ENCODE measurements around the gene BROX.
"Not testable (repeated sequence)": the region's sequence is repeated elsewhere in the genome, so short reads cannot be mapped to it uniquely, and the experiment has no call there.

BROX gene

GRCh38 chr1:222732216-222733159 lies 20.1 kb downstream of the BROX start:
- no peak for DNase-seq

GRCh38 chr1:222734740-222735139 lies 22.4 kb downstream of the BROX start:
- no peak for DNase-seq

GRCh38 chr1:222736470-222736869 lies 24.1 kb downstream of the BROX start:
- no peak for DNase-seq

GRCh38 chr1:222736972-222737371 lies 24.6 kb downstream of the BROX start, which contains the start of gene FAM177B:
FAM177B (plus strand) TSS chr1:222737202; CDS start chr1:222746546, 9,344 bp downstream.
- no peak for DNase-seq

GRCh38 chr1:222739465-222739864 lies 27.1 kb downstream of the BROX start:
- no peak for DNase-seq

- no peak for DNase-seq
Measured at GRCh38 chr1:222739929-222740328, 27.6 kb downstream of the BROX start.

GRCh38 chr1:222741630-222742457 lies 29.5 kb downstream of the BROX start:
- DNase-seq: not testable (repeated sequence)

- no peak for DNase-seq
Measured at GRCh38 chr1:222749927-222750326, 37.6 kb downstream of the BROX start.

- DNase-seq: no peak
Measured at GRCh38 chr1:222750651-222751050, 38.3 kb downstream of the BROX start.

GRCh38 chr1:222751255-222751654 lies 38.9 kb downstream of the BROX start:
- no peak for DNase-seq

- no peak for DNase-seq
Measured at GRCh38 chr1:222754366-222755139, 42.2 kb downstream of the BROX start.

- no peak for DNase-seq
Measured at GRCh38 chr1:222757646-222758268, 45.4 kb downstream of the BROX start.

- no peak for DNase-seq
Measured at GRCh38 chr1:222759451-222760035, 47.2 kb downstream of the BROX start.

GRCh38 chr1:222761083-222761482 lies 48.7 kb downstream of the BROX start:
- DNase-seq: no peak

GRCh38 chr1:222762178-222762577 lies 49.8 kb downstream of the BROX start:
- DNase-seq: not testable (repeated sequence)

- DNase-seq: no peak
Measured at GRCh38 chr1:222767152-222767571, 54.8 kb downstream of the BROX start.

- DNase-seq: no peak
Measured at GRCh38 chr1:222768592-222768991, 56.2 kb downstream of the BROX start.

- DNase-seq: no peak
Measured at GRCh38 chr1:222769181-222769580, 56.8 kb downstream of the BROX start.

- no peak for DNase-seq
Measured at GRCh38 chr1:222769971-222770620, 57.7 kb downstream of the BROX start.

- DNase-seq: no peak
Measured at GRCh38 chr1:222772996-222773379, 60.6 kb downstream of the BROX start.

- peak; percentile 53 for DNase-seq
Measured at GRCh38 chr1:222777463-222777862, 65.1 kb downstream of the BROX start.

All from NCI-H748 treated with DMSO at 0.1 percent for 48 hours (cell line).